Measurements from ENCODE around the gene NPAS3.

NPAS3 gene

DNA sequence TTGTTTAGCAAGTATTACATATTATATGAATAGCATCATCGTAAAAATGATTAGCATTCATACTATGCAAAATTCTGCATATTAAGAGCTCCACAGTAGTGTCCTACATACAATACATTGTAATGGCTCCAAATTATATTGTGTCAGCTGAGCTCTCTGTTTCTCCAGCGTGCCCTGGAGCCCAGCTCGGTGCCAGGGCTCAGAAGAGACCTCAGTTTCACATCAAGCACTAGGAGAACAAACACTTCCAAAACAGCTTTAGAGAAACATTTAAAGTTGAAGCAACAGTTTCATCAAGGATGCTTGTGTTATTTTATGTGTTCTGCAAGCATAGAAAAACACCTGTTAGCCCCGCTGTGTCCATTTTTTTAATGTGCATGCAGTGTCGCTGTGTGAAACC, 555.3 kb downstream of the NPAS3 start:
- in situ Hi-C loops (cut with HindIII; ENCODE audit: low sequenced_read_pairs) = no loop called here

DNA sequence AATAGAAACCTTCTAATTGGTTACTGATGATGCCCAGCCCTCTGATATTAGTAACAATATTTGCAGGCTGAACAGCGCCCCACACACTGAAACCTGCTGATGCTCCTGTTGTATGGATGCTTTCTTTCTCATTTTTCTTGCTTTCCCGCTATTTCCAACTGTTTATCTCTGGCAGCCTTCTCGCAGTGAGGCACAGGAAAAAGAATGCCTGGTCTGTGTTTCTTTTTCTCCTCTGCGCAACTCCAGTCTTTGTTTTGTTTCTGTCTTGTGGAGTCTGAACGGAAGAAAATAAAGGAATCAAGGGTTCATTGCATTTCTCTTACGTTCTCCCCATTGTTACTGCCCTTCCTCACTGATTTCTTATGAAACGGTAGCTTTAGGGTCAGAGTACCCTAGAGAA, 561.0 kb downstream of the NPAS3 start:
- in situ Hi-C loops (cut with HindIII; ENCODE audit: low sequenced_read_pairs) = no loop called here

DNA sequence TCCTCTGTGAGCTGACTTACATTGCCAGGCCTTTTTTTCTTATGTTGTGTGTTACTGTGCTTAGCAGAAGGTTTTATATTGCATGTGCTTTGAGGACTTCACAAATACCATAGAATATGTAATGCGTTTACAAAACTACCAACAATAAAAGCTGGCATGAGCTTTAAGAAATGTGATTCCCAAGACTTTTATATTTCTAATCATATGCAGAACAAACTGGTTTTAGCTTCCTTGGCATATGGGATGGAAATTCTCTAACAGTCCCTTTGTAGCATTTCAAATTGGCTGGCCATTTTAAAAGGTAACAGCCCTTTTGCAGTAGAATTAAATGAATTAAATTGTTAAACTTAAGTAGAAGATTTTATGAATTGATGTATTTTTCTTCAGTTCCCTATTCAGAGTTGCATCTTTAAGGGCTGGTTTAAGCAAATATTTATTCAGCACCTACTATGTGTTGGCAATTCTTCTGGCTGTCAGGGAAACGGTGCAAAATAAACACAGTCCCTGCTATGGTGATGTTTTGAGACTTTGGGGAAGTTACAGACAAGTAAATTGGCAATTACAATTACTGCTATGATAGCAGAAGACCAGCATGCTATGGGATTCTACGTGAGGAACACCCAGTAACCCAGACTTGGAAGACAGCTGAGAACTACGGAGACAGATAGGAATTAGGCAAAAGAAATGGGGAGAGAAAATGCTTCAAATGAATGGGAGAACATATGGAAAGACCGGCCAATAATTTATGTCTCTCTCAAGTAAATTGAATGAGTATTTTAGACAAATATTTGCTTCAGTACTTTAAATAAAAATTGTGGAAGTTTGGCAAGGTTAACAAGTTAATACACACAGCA, 565.8 kb downstream of the NPAS3 start:
- in situ Hi-C loops (cut with HindIII; ENCODE audit: low sequenced_read_pairs) = no loop called here

DNA sequence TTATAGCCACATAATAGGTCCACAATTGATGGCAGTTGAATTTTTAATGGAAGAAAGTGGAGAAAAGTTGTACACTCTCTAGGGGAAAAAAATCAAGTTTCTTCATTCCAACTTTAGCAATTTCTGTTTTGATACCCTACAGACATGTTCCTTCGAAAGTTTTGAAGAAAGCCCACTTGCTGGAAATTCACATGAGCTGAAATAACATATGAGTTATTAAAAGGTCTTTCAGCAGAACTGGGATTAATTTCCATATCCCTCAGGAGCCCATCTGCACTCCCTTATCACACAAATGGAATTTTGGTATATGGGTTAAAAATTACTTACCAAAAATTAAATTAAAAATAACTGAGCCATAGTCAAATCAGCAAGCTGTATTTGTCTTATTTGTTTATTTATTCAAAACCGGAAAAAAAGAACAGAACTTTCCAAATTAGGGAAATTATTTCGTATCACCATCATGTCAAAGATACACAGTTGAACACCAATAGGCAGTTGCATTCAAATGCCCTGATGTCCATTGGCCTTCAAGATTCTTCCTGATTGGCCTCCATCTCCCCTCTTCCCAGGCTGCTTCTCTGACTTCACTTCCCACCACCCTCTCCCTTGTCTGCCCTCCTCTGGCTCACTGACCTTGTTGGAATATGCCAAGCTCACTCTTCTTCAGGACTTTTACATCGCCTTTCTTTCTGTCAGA, 566.7 kb downstream of the NPAS3 start:
- in situ Hi-C loops (cut with HindIII; ENCODE audit: low sequenced_read_pairs) = no loop called here

DNA sequence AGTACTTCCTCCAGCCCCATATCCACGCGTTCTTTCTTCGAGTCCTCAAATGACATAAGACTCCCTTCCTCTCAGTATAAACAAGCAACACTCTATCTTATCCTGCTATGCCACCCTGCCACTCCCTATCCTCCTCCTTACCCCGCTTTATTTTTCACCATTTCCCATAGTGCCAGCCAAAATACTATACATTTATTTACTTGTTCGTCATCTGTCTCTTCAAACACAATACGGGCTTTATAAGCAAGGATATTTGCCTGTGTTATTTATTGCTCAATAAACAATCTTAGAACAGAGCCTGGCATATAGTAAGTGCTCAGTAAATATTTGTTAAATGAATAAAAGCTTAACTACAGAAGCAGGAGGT, 567.3 kb downstream of the NPAS3 start:
- in situ Hi-C loops (cut with HindIII; ENCODE audit: low sequenced_read_pairs) = no loop called here

DNA sequence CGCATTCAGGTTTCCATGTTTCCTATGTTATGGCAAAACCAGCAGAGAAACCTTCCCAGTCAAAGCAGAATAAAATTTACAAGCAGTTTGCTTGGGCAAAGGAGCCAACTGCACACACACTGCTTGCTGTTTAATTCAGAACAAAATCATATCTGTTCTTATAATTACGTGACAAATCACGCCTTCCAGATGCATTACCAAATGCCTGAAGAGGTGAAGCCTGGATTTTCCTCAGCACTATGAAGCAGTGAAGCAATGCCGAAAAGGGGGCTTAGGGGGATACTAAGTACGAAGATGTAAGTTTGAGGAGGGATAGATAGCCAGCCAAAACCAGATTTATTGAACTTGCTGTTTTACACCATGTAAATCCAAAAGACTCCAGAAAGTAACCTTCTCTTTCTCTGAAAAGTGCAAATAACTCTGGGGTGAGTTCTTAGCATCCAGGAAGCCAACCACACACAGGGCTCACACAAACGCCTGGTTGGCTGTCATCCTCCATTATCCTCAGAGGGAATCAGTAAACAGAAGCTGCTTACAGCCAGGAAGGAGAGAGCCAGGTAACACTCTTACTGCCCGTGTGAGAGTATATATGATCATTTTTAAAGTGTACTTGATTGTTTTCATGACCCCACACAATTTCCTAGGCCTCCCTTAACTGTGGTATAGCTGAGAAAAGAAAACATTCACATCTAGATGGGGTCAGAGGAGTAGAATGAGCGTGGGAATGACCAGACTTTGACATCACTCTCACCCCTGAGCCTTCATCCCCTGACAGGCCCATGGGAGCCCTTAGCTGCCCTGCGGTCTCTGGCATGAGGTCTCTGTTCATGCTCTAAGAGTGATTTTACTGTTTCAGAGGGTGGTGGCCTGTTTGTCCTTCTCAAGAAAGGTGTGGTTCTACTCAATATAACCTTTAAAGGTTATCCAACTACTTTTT, 569.7 kb downstream of the NPAS3 start:
- in situ Hi-C loops (cut with HindIII; ENCODE audit: low sequenced_read_pairs) = no loop called here

DNA sequence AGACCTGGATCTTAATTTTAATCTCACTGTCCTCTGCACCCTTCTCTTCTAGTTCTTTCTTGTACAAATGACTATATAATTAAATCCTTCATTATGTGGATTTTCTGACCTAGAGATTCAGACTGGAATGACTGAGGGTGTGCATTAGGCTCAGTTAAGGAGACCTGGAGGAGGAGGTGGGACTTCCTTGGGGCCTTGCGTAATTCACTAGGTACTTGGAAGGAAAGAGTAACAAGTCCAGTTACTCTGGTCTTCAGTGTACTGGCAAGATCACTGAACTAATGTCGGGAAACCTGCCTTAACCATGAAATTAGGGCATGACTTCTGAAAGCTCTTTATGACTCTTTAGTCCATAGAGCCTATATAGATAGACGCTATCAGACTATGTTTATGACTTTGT, 570.8 kb downstream of the NPAS3 start:
- in situ Hi-C loops (cut with HindIII; ENCODE audit: low sequenced_read_pairs) = no loop called here

DNA sequence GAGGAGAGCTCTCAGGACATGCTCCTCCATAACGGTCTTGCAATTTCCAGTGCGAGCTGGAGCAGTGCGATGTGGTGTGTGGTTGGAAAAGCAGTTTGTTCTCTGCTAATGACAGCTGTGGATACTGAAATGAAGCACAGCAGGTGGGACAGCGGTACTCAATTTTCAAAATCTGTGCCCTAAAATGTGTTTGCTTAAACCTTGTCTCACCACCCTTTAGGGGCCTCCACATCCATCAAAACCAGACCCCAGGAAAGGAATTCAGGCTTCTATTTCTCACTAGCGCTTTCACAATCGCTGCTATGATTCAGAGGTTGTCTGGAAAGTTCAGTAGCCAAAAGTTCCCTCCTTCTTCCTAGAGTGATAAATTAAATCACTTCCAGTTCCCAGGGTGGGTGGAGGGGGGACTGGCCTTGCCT, 571.4 kb downstream of the NPAS3 start:
- in situ Hi-C loops (cut with HindIII; ENCODE audit: low sequenced_read_pairs) = no loop called here

DNA sequence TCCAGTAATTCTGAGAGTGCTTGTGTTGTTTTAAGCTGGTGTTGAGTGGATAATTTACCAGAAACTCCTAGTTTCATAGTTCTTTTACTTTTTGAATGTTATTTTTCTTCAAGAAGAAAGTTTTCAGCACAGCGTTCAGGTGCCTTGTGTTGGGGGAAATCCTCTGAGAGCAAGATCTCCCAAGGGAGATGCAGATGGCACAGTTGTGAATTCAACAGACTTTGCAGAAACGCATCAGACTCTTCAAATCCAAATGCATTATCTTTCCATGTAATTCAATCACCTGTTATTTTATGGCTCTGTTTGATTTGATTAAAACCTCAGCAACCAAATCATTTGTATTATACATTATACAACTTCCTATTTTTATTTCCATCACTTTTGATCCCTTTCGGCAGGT, 572.3 kb downstream of the NPAS3 start:
- in situ Hi-C loops (cut with HindIII; ENCODE audit: low sequenced_read_pairs) = no loop called here

DNA sequence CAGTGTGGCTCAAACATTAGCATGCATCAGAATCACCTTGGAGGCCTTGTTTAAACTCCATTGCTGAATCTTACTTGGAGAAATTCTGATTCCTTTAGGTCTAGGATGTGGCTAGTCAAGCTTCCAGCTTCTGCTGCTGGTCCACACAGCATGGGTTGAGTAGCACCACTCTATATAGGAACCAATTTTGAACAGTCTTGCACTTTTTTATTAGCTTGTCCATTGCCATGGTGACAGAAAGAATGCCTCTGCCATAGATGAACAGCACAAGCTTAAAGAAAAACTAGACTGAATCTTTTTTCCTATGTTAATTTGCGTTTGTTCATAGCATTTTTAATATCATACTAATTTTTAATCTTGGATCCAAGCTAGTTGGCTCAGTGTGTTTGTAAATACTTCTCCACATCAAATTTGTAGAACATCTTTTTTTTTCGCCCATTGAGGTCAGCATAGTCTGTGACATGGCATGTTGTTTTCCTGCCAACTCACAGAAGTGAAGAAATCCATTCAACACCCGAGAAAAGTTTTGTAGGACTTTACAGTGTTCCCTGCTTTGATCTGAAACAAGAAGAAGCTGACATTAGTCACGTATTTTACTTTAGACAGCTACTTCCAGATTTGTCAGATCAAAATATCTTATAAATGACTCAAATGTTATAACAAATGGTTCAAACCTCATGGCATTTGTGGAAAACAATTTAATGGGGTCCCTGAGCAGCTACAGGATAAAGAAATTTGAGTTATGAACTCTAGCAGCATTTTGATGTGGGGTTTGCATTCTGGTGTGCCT, 573.4 kb downstream of the NPAS3 start:
- in situ Hi-C loops (cut with HindIII; ENCODE audit: low sequenced_read_pairs) = no loop called here

DNA sequence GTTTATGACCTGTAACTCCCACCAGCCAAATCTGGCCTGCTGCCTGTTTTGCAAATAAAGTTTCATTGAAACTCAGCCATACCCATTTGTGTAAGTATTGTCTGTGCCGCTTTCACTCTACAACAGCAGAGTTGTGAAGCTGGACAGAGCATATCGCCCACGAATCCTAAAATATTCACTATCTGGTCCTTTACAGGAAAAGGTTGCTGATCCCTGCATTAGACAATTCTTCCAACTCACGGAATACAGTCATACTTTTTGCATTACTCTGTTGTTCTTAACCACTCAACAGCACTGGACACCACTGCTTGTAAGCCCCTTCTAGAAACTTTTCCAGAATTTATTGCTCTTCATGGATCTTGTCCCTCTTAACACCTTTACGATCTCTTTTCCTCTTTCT, 576.8 kb downstream of the NPAS3 start:
- in situ Hi-C loops (cut with HindIII; ENCODE audit: low sequenced_read_pairs) = no loop called here

DNA sequence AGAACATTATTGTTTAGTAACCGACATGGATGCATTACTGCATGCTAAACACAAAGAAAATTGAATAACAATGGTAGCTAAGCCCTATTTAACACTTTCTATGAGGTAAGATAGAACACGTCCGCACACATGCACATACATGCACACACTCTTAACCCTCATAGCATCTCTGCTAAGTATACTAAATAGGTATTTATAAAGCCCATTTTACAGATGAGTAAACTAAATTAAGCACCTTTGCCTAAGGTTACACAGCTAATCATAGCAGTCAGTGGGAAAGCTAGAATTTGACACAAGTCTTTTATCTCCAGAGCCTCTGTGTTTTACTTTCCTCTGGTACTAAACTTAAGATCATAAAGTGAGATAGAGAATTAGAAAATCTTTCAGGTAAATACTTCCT, 577.2 kb downstream of the NPAS3 start:
- in situ Hi-C loops (cut with HindIII; ENCODE audit: low sequenced_read_pairs) = no loop called here

DNA sequence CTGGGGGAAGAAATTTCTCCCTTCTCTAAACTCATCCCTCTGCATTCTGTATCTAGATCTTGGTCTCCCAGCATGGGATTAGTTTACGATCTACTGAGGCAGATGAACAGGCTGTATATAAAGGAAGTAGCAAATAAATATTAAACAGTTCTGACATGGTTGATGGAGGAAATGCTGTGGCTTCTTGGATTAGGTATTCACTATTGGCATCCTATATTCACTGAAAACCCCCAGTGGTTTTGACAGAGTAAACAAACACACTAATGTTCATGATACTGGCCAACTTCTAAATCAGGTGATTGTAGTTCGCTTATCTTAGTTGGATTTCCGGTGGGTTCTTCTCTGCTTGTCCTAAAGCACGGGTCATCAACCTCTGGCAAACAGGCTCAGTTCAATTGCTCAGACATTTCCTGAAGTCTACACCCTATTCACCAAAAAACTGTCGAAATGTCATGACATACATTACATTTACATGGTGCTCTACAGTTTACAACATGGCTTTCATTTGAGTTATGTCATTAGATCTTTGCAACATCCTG, 578.3 kb downstream of the NPAS3 start:
- in situ Hi-C loops (cut with HindIII; ENCODE audit: low sequenced_read_pairs) = no loop called here

DNA sequence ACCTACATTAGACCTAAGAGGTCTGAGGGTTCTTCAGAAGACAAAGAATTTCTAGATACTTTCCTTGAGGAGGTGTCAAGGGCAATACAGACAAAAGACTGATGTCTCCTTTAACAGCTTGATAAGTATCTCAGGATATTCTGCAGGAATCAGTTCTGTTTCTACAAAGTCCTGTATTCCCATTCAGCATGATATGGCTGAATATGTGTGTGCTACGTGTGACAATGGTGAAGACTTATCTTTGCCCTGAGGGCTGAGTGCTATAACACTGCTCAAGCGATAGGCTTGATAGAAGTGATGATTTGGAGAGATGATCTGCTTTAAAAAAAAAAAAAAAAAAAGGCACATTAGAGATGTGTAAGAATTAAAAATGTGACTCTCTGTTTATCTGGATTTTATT, 582.5 kb downstream of the NPAS3 start:
- in situ Hi-C loops (cut with HindIII; ENCODE audit: low sequenced_read_pairs) = no loop called here

DNA sequence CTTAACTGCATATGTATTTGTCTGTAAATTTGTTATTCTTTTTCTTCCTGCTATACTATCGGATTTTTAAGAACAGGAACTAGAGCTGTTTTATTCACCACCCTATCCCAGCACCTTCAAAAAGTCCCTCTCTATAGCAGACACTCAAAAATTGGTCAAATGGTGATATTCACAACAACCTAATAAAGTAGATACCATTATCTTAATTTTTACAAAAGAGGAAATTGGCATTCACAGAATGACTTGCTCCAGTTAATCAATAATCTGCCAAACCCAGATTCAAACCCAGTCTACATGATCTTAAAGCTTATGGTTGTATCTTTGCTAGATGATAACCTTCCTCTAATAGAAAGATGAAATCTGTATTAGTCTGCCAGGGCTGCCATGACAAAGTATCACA, 585.6 kb downstream of the NPAS3 start:
- in situ Hi-C loops (cut with HindIII; ENCODE audit: low sequenced_read_pairs) = no loop called here

DNA sequence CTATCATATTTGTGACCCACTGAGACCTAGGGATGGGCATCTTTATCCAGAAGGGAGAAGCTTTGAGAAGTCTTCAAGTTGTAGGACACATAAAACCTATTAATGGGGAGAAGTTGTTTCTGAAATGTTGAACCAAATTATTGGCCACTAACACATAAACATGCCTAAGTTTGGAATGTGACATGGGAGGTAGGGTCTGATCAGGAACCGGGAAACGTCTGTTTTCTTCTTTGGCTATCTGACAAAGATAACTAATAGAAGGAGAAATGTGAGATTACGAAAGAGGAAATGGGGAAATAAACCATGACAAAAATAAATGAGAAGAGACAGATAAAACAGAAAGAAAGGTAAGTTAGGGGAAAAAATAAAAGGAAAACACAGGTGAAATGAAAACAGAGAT, 586.9 kb downstream of the NPAS3 start:
- in situ Hi-C loops (cut with HindIII; ENCODE audit: low sequenced_read_pairs) = no loop called here

DNA sequence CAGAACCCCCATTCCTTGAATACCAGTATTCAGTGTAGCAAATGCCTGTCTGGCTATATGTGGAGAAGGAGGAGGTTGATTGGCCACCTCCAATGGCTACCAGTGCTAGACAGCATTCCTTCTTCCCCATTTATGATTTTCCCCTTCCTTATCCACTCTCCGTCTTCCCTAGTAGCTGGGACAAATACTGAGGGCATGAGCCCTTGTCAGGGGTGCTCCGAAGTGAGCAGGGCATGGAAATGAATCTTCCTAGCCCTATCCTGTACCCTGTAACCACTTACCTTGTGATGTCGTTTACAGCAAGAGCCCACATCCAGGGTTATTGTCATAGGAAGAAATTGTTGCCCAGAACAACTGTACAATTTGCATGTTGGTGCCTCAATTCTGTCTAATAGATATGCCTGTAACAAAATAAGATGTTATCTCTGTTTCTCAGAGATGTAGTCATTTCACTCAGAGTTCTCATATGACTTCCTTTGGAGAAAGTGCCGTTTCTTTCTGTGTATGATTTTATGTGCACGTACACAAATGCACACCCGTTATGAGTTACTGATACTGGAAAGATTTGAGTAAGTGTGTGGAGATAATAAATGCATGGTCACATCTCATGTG, 588.5 kb downstream of the NPAS3 start:
- in situ Hi-C loops (cut with HindIII; ENCODE audit: low sequenced_read_pairs) = no loop called here

DNA sequence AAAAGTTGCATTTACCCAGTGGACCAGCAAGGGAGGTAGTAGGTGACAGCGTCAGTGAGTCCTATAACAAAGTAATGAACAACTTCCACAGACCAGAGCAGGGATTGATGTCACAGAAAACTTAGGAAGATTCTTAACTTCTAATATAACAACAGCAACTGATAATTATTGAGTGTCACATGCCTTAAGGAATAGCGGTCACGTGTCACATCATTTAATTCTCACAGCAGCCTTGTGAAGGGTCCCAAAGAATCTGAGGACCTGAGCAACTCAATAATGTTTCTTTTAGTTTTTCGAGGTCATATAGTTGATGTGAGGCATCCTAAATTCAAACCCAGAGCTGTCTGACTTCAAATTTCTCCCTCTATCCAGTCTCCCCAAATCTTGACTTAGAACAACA, 590.0 kb downstream of the NPAS3 start:
- in situ Hi-C loops (cut with HindIII; ENCODE audit: low sequenced_read_pairs) = no loop called here

DNA sequence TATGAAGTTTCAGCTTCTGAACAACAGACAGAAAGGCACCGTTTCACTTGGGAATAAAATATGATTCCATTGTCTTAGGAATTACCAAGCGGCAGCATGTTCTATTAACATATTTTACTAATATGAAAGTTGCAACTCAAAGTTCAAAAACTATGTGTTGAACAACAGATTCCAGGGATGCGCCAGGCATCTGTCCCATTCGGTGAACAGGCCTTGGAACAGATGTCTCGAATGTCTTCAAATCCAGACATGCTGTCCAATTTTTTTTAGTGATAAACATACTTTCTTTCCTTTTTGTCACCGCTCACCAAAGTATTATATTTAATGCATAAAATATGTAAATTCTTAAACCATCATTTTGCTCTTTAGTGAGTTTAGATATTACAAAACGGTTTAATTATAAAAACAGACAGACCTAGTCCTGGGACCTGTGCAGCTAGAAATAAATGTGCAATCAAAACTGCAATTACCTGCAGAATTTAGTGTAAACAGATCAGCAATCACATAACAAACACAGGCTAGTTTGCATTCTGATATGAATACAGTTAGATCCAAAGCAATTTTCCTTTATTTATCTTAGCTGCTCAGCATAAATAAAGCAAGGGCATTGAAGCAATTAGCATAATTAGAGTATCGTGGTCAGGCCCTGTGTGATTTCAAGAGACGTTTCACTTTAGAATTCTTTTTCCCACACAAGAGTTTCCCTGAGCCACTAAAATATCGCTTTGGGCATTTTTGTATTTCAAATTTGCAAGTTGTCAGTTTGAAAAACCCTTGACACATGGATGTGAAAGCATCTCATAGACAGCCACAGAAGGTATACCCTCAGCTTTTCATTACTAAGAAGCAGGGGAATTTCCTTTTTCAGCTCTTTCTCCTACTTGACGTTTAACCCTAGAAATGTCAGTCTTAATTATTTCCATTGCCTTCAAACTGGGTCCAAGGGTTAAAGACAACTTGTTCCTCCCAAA, 591.4 kb downstream of the NPAS3 start:
- in situ Hi-C loops (cut with HindIII; ENCODE audit: low sequenced_read_pairs) = no loop called here
